M059J (cell line): ENCODE measurements around the gene IL13RA1. TPM values are rescaled to one million over a fixed set of nuclear protein-coding genes. Genes with fewer than 3 reads are reported as not detected.
"Not testable (repeated sequence)": the region's sequence is repeated elsewhere in the genome, so short reads cannot be mapped to it uniquely, and the experiment has no call there.

ENCODE experiments used
- DNase-seq: peaks from one replicate; pipeline ENCODE4 v3.0.0-alpha.2; 2012; ENCODE audit warnings: low read depth
- total RNA-seq: library from RNA; depleted of rRNA; stranded (reverse); fragments of >200 nt; shearing (Covaris generic); gene quantifications from 2 replicates; pipeline ENCODE4 v1.2.3, GENCODE V29; 2014

IL13RA1 gene
- total RNA-seq, 1 experiment from 2014 or later = 174 TPM

DNA sequence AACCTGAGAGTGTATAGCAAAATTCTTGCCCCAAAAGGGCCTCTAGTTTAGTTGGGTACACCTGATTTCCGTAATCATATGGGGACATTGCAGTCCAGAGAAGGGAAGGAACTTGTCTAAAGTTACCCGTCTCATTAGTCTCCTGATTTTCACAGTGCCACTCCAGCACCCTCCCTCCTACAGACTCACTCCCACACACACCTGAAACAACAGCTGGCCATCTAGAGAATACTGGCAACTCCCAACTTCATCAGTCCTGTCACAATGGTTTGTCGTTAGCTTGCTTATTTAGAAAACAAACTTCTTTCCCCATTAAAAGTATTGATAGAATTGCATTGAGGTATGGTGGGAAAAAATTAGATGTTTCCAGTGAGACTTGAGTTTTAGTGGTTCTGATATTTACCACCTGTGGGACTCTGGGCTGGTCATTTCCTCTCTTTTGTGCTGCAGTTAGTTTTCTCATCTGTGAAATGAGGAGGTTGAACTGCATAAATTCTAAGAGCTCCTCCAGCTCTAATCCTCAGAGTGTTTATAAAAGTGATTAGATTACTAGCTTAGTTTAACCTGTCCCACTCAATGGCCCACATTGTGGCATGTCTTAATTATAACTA lies 1.7 kb downstream of the IL13RA1 start:
- no peak for DNase-seq

DNA sequence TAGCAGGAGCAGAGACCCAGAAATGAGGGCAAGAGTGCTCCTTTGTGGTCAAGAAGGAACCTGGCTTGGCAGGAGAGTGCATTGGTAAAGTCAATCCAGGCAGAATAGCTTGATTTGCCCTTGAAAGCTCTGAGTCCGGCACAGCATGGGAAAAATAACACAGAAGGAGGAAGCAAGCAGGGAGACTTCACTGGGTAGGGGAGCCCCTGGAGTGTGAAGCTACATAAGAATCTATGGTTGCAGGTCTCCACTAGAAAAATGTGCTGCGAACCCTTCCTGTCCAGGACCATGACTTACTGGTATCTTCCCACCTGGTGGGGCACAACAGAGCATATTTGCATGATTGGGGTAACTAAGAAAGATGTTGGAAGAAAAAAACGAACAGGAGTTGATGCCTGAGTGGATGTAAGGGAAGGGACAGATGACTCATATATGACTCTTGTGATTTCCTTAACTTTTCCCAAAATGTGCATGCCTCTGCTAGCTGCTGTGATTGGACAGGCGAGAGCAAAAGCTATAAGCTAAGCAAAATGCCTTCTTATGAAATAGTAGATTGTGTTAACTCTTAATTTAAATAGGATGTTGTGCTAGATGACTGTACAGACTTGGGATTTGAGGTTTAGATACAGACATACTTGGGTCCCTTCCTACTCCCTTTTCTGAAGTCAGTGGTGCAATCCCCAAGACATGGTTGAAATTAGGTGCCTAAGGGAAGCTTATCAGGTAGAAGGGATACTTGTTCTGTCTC lies 3.3 kb downstream of the IL13RA1 start:
- peak; percentile 71 for DNase-seq

DNA sequence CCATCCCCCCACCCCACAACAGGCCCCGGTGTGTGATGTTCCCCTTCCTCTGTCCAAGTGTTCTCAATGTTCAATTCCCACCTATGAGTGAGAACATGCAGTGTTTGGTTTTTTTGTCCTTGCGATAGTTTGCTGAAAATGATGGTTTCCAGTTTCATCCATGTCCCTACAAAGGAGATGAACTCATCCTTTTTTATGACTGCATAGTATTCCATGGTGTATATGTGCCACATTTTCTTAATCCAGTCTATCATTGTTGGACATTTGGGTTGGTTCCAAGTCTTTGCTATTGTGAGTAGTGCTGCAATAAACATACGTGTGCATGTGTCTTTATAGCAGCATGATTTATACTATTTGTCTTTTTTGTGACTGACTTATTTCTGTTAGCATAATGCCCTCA lies 5.1 kb downstream of the IL13RA1 start:
- DNase-seq = not testable (repeated sequence)

DNA sequence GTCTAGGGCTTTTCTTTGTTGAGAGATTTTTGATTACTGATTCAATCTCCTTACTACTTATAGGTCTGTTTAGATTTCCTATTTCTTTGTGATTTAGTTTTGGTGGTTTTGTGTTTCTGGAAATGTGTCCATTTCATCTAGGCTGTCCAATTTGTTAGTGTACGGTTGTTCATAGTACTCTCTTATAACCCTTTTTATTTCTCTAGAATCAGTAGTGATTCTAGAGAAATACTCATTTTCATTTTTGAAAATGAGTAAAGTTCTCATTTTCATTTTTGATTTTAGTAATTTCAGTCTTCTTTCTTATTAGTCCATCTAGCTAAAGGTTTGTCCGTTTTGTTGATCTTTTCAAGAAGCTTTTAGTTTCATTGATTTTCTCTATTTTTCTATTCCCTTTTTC lies 7.5 kb downstream of the IL13RA1 start:
- DNase-seq = no peak

DNA sequence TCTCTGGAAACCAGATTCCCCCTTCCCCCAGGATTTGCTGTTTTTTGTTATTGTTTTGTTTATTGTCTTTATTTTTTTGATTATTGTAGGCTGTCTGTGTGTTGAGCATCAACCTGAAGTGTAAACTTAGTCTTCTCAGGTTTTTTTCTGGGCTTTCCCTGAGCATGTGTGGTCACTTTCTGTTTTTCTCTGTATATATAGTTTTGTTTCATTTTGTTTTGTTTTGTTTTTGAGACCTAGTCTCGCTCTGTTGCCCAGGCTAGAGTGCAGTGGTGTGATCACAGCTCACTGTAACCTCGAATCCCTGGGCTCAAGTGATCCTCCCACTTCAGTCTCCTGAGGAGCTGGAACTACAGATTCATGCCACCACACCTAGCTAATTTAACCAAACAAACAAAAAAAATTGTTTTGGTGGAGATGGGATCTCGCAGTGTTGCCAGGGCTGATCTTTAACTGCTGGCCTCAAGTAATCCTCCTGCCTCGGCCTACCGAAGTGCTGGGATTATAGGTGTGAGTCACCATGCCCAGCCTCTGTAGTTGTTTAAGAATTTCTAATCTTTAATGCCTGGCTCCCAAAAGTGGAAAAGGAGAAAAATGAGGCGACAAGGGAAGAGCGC lies 9.1 kb downstream of the IL13RA1 start:
- peak; percentile 81 for DNase-seq

DNA sequence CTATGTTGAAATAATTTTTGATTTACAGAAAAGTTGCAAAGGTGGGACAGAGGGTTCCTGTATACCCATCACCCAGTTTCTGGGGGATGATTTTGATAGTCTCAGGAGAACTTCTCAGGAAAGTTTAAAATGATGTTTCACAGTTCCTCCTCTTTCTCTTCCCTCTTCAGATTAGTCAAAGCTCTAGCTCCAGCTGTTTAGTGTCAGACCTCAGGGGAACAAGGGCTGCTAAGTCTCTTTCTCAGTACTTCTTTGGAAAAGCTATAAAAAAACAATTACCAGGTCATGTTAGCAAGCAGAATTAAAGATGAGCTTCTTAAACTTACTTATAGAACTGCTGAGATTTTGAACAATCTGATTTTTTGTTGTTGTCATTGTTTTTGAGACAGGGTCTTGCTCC lies 12.2 kb downstream of the IL13RA1 start:
- no peak for DNase-seq

DNA sequence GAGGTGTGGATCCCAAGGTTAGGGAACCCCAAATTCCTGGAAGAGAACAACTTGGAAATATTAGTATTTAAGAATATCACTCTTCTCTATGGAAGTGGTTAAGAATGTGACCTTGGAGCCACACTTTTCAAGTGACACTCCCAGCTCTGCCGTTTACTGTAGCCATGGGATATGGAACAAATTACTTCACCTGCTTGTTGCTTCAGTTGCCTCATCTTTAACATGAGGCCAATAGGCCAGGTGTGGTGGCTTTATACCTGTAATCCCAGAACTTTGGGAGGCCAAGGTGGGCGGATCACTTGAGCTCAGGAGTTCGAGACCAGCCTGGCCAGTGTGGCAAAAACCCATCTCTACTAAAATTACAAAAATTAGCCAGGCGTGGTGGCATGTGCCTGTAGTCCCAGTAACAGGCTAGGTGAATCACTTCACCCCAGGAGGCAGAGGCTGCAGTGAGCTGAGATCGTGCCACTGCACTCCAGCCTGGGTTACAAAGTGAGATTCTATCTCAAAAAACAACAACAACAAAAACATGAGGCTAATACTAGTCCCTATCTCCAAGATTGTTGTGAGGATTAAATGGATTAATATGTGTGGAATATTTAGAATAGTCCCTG lies 13.0 kb downstream of the IL13RA1 start:
- peak; percentile 54 for DNase-seq

DNA sequence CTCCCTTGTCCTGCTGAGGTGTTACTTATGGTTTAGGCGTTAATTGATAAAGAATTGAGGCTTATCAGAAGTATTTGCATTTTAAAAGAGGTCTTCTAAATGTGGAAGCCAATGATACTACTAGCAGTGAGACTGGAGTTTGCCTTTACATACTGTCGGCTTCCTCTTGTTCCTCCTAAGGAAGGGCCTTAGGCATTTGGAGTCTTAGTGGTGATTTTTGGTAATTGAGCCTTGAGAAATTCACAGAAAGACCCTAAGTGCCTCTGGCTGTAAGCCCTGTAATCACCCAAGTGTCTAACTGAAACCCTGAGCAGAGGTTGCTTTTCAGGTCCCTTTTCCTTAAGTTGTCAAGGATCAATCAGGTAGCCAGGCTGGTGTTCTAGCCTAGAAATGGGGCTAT lies 14.8 kb downstream of the IL13RA1 start:
- no peak for DNase-seq

DNA sequence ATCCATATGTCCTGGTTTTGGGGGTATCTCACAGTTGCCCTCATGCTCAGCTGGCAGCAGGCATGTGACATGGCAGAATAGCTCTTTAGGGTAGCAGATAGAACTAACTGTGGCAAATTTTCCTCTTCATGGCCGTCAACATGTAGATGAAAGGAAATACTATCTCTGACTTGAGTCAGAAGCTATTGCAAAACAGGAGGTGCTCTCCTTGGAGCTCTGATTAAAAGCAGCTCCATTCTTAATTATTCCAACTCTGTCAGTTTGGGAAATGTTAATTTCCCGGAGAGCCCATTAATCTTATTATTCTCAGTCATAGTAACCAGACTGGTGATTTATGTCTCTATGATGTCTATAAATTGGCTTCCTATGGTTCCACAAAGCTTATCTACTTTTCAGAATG lies 18.2 kb downstream of the IL13RA1 start:
- DNase-seq = peak; percentile 23

DNA sequence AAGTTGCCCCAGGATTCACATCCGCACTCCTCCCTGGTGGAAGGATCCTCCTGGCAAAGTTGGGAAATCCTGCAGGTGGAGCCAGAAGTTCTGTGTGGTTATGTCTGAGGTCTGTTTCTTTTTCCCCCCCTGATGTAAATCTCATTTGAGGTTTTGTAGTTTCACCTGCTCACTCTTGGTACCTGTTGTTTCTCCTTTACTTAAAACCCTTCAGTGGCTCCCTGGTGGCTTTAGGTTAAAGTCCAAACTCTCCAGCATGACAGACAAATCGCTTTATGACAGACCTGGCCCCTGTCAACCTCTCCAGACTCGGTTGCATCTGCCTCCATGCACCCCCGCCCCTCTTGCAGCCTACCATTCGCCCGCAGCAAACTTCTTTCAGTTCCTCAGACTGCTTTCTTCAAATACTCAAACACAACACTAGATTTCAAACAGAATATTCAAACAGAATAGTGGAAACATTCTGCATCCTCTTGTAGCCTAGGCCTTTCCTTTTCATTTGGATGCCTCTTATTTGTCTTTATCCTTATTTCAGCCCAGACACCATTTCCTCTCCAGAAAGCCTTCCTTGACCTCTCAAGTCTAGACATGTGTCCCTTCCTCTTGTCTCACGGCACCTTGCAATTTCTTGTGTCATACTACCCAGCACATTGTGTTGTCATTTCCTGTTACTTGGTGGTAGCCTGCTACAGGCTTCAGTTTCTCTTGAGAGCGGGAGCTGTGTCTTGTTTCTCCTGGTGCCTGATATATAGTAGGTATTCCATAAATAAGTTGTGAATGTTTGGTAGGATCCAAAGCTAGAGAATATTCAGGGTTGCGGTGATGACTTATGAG lies 24.8 kb downstream of the IL13RA1 start:
- DNase-seq = no peak

DNA sequence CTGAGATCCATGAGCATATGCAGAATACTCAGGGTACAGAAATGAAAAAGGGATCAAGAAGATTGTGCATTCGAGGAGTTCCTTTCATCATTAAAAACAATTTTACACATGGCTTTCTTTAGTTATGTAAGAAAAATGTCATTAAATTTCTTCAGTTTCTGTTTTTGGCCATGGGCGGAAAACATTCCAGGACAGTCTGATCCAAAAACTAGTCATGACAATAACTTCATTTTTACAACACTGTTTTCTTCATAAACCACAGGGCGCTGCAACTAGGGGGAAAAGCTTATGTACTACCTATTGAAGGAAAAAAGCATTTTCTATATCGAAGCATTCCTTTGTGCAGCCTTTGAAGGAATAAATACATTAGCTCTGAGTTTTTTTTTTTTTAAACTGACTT lies 28.2 kb downstream of the IL13RA1 start:
- peak; percentile 6 for DNase-seq

DNA sequence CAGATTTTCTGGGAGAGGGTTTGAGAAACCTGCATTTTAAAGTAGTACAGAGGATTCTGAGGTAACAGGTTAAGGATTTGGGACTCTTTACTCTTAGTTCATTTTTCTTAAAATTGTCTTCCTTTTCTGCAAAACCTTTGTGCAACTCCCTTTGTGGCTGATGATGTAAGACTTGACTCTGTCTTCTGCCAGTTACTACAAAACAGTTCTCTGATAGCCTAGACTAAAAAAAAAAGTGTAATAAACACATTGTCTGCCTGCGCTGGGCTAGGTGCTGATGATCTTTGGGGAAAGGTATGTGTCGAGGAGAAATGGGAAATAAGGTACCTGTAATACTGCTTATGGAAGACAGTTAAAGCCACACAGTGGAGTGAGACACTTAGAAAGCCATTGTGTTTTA lies 28.7 kb downstream of the IL13RA1 start:
- DNase-seq = peak; percentile 12

DNA sequence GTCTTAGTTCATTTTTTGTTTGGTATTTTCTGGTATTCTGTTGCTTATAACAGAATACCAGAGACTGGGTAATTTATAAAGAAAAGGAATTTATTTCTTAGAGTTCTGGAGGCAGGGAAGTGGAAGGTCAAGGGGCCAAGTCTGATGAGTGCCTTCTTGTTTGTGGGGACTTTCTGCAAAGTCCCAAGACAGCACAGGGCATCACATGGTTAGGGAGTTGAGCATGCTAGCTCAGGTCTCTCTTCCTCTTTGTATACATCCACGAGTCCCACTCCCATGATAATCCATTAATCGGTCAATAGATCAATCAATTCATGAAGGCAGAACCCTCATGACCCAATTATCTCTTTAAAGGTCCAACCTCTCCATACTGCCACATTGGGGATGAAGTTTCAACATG lies 31.1 kb downstream of the IL13RA1 start:
- DNase-seq = no peak

DNA sequence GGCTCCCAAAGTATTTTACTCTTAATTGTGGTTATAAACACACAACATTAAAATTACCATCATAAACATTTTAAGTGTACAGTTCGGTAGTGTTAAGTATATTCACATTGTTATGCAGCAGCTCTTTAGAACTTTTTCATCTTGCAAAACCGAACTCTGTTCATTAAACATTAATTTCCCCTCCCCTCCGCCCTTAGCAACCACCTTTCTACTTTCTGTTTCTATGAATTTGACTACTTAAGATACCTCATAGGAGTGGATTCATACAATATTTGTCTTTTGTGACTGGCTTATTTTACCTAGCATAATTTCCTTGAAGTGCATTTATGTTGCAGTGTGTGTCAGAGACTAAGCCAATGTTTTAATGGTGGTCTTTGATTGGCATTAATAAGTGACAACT lies 32.6 kb downstream of the IL13RA1 start:
- no peak for DNase-seq

DNA sequence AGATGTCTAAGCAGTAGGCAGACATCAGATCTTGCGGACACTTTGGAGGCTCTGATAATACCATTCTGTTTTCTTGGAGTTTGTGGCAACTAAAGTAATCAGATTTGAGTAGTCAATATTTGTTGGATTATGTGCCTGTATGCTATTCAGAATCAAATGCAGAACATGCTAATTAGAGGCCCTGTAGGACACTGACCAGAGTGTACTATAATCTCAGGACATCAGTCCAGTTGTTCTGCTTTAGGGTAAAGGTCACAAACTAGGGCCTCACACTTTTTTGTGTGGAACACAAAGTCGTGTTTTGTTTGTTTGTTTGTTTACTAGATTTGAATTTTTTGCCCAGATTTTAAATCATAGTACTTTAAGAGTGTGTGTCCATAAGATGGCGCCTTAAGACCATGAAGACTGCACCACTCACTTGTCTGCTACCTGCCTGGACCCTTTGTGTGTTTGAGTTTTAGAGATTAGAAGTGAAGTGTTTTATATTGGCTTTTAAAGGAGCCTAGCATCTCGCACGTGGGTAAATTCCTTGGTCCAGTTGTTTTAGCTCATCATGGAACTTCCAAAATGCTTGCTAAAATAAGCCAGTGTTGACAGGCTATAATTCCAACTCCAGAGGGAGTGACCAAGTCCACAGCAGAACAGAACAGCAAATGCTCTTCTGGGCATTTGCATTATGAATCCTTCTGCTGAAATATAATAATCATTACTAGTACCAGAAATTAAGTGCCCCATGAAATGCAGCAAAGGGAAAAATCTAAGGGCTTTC lies 34.7 kb downstream of the IL13RA1 start:
- DNase-seq = no peak

DNA sequence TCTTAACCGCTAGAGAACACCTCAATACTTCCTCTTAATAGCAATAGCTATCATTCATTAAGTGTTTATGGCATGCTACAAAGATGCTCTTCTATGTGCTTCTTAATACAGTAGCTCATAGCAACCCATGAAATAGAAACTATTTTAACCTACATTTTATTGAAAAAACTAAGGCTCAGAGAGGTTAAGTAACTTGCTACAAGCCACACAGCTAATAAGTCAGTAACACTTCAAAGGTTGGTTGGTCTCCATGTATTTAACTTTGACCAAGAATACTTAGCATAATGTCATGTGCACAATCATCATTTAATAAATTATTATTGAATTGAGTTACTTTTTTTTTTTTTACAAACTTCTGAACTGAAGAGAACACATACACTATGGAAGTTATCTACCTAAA lies 36.1 kb downstream of the IL13RA1 start:
- no peak for DNase-seq

DNA sequence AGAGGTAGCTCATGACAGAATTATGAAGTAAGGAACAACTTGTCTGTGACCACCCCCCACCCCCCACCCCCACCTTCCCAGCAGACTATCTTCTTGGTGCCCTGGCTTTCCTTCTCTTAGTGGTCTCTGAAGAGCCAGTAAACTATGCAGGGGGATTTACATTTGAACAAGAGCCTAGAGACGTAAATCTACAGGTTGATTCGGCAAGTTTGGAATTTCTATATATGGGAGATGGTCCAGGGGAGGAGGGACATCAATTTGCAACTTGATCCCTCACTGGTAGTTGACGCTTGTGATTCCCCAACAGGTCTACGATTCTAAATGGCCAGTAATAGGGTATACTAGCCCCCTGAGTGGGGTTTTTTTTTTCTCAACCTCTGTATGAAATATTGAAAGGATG lies 36.7 kb downstream of the IL13RA1 start:
- DNase-seq = no peak

DNA sequence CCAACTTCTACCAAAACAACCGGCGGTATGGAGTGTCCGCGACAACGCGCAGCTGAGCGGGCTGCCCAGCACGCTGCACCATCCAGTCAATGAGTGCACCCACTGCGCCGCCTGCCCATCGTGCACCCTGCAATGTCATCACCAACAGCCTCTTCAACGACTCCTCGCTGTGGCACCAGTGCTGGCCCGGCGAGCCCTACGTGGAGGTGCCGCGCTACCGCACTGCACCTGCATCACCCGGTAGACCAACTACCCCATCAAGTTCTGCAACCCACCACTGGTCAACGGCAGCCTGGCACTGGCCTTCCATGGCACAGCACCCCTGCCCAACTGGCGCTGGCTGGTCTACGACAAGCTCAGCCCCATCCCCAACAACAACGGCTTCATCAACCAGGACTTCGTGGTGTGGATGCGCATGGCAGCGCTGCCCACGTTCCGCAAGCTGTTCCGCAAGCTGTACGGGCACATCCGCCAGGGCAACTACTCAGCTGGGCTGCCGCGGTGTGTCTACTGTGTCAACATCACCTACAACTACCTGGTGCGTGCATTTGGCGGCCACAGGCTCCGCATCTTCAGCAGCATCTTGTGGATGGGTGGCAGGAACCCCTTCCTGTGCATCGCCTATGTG lies 42.8 kb downstream of the IL13RA1 start:
- DNase-seq = no peak

DNA sequence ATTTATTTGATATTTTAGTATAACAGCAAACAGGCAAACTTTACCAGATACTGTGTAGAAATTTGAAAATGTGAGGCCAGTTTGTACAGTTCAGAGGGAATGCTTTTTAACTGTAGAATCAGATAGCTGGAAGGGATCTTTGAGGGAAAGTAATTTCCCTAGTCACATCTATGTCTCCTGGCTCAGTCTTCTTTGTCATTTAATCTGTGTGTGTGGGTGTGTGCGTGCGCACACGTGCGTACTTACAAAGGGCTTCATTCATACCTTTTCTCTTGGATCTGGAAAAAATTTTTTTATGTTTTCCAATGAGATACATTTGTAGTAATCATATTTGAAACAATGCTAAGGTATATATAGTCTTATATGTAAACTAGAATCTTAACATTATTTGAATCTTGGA lies 44.6 kb downstream of the IL13RA1 start:
- DNase-seq = no peak

DNA sequence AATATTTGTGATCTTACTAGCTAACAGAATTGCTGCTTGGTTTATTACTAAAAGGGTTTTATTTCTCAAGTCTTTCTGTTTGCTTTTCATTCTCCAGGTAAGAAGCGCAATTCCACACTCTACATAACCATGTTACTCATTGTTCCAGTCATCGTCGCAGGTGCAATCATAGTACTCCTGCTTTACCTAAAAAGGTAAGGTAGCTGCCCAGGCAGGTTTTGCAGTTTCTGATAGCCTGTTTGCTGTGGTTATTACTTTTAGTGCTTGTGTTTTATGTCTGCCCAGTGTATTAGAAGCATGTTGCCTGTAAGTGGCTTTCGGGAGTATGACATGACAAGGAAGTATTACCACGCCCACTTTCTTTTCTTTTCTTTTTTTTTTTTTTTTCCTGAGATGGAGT lies 46.4 kb downstream of the IL13RA1 start:
- no peak for DNase-seq

DNA sequence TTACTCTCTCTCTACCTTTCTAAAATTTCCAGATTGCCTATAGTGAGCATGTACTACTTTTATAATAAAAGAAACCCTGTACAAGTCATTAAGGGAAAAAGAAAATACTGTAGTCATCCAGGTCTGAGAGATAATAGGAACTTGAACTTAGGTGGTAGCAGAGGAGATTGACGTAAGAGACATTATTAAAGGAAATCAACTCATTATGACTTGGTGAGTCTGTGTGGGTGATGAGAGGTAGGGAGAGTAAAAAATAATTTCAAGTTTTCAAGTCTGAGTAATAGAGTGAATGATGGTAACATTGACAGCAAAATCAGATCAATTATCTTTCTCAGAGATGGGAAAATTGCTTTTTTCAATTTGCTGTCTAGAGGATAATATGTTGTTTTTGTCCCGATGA lies 52.2 kb downstream of the IL13RA1 start:
- DNase-seq = no peak
